H1 (cell line): ENCODE results near the gene TEX11. TPM values are rescaled to one million over a fixed set of nuclear protein-coding genes. Genes with fewer than 3 reads are reported as not detected.
A peak's percentile ranks its signal among the peaks of the same experiment; 100 is the strongest.

Experiments
- JUN ChIP-seq: IDR thresholded peaks from 2 replicates; pipeline ENCODE4 v1.6.1; 2011; ENCODE audit warnings: low read depth, mild to moderate bottlenecking, improper control_type of control experiment, low read length
- JUND ChIP-seq: IDR thresholded peaks from 2 replicates; pipeline ENCODE4 v1.6.1; 2011; ENCODE audit warnings: mild to moderate bottlenecking, improper control_type of control experiment, low read length
- KDM4A ChIP-seq: IDR thresholded peaks from one replicate; pipeline ENCODE4 v1.7.1; 2012; ENCODE audit warnings: low read depth, mild to moderate bottlenecking, moderate library complexity, low read length, inconsistent platforms; ENCODE audit not compliant: severe bottlenecking
- KDM5A ChIP-seq: fragments of 200-600 bp; IDR thresholded peaks from 2 replicates; pipeline ENCODE4 v1.7.1; 2012; ENCODE audit warnings: mild to moderate bottlenecking, low read length, inconsistent platforms, mixed read lengths
- MAFK ChIP-seq: IDR thresholded peaks from 2 replicates; pipeline ENCODE4 v1.6.1; 2012; ENCODE audit warnings: low read depth, mild to moderate bottlenecking, improper control_type of control experiment, low read length
- PHF8 ChIP-seq: fragments of 200-600 bp; sonication (generic); conservative IDR thresholded peaks from 2 replicates; pipeline ENCODE4 v1.7.1; 2012; ENCODE audit warnings: low read depth, mild to moderate bottlenecking, inconsistent platforms, low read length, moderate library complexity
- POU5F1 ChIP-seq: IDR thresholded peaks from 2 replicates; pipeline ENCODE4 v1.6.1; 2011; ENCODE audit warnings: low read depth, mild to moderate bottlenecking, low read length, moderate library complexity
- RAD21 ChIP-seq, 2 experiments: IDR thresholded peaks in 1 of 2; conservative IDR thresholded peaks in 1 of 2; 2 replicates each; pipeline ENCODE4 v1.6.1; 2011; ENCODE audit warnings: low read depth in 2 of 2, low read length in 2 of 2, improper control_type of control experiment in 1 of 2, inconsistent platforms in 1 of 2, mild to moderate bottlenecking in 1 of 2, moderate library complexity in 1 of 2
- RFX5 ChIP-seq: IDR thresholded peaks from 2 replicates; pipeline ENCODE4 v1.6.1; 2011; ENCODE audit warnings: low read depth, low read length, improper control_type of control experiment, borderline replicate concordance
- SP1 ChIP-seq: IDR thresholded peaks from 2 replicates; pipeline ENCODE4 v1.6.1; 2011; ENCODE audit warnings: low read depth, low read length
- TBP ChIP-seq: IDR thresholded peaks from 2 replicates; pipeline ENCODE4 v1.6.1; 2011; ENCODE audit warnings: low read depth, low read length, improper control_type of control experiment
- polyA plus RNA-seq, 7 experiments: library from polyadenylated mRNA; depleted of rRNA in 3 of 7; stranded (reverse) in 5 of 7; unstranded in 2 of 7; fragments of >200 nt in 5 of 7; fragments of 200-250 nt in 2 of 7; gene quantifications; 1 replicate in 5 of 7; 2 replicates in 1 of 7; 4 replicates in 1 of 7; pipeline versions ENCODE4 v1.2.1 to v1.2.3, GENCODE V29; 2011 to 2013; ENCODE audit warnings: missing spikeins in 2 of 7, mixed read lengths in 2 of 7
- total RNA-seq: library from RNA; stranded (reverse); fragmentation: NEBNext Ultra II Directional; extraction: Animal tissue kit (Norgen Biotek cat#: 25700); gene quantifications from 2 replicates; pipeline ENCODE4 v1.2.1, GENCODE V29; 2021
- TF ChIP-seq, protein P1 (sequence below): fragments of 300-600 bp; sonication (generic); IDR thresholded peaks from 2 replicates; pipeline ENCODE4 v1.7.1; 2012; ENCODE audit warnings: low read length, moderate library complexity, mild to moderate bottlenecking, inconsistent platforms; ENCODE audit not compliant: insufficient replicate concordance

TEX11 gene
- total and polyA plus RNA-seq, 2 of the 8 experiments (the other 6 are each of a cell fraction or from before 2014, with no cell fraction given), result 0.11 to 0.74 TPM

DNA sequence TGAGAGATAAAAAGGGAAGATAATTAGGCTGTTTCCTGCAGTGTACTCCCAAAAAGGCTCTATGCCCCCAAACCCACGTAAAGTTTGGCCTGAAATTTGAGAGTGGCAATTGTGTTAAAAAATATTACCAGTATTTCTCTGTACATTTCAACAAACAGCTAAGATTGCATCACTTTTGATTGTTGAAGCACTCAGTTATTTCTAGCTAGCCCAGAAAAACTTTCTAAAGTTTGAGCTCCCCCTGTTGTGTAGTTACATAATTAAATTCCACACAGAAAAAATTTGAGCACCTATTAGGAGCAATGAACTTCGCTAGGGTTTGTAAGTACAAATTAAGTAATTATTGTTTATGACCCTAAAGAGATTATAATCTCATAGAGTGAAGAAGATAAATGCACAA is 354.4 kb downstream of the TEX11 start (continued):
- TF ChIP-seq, protein P1, sequence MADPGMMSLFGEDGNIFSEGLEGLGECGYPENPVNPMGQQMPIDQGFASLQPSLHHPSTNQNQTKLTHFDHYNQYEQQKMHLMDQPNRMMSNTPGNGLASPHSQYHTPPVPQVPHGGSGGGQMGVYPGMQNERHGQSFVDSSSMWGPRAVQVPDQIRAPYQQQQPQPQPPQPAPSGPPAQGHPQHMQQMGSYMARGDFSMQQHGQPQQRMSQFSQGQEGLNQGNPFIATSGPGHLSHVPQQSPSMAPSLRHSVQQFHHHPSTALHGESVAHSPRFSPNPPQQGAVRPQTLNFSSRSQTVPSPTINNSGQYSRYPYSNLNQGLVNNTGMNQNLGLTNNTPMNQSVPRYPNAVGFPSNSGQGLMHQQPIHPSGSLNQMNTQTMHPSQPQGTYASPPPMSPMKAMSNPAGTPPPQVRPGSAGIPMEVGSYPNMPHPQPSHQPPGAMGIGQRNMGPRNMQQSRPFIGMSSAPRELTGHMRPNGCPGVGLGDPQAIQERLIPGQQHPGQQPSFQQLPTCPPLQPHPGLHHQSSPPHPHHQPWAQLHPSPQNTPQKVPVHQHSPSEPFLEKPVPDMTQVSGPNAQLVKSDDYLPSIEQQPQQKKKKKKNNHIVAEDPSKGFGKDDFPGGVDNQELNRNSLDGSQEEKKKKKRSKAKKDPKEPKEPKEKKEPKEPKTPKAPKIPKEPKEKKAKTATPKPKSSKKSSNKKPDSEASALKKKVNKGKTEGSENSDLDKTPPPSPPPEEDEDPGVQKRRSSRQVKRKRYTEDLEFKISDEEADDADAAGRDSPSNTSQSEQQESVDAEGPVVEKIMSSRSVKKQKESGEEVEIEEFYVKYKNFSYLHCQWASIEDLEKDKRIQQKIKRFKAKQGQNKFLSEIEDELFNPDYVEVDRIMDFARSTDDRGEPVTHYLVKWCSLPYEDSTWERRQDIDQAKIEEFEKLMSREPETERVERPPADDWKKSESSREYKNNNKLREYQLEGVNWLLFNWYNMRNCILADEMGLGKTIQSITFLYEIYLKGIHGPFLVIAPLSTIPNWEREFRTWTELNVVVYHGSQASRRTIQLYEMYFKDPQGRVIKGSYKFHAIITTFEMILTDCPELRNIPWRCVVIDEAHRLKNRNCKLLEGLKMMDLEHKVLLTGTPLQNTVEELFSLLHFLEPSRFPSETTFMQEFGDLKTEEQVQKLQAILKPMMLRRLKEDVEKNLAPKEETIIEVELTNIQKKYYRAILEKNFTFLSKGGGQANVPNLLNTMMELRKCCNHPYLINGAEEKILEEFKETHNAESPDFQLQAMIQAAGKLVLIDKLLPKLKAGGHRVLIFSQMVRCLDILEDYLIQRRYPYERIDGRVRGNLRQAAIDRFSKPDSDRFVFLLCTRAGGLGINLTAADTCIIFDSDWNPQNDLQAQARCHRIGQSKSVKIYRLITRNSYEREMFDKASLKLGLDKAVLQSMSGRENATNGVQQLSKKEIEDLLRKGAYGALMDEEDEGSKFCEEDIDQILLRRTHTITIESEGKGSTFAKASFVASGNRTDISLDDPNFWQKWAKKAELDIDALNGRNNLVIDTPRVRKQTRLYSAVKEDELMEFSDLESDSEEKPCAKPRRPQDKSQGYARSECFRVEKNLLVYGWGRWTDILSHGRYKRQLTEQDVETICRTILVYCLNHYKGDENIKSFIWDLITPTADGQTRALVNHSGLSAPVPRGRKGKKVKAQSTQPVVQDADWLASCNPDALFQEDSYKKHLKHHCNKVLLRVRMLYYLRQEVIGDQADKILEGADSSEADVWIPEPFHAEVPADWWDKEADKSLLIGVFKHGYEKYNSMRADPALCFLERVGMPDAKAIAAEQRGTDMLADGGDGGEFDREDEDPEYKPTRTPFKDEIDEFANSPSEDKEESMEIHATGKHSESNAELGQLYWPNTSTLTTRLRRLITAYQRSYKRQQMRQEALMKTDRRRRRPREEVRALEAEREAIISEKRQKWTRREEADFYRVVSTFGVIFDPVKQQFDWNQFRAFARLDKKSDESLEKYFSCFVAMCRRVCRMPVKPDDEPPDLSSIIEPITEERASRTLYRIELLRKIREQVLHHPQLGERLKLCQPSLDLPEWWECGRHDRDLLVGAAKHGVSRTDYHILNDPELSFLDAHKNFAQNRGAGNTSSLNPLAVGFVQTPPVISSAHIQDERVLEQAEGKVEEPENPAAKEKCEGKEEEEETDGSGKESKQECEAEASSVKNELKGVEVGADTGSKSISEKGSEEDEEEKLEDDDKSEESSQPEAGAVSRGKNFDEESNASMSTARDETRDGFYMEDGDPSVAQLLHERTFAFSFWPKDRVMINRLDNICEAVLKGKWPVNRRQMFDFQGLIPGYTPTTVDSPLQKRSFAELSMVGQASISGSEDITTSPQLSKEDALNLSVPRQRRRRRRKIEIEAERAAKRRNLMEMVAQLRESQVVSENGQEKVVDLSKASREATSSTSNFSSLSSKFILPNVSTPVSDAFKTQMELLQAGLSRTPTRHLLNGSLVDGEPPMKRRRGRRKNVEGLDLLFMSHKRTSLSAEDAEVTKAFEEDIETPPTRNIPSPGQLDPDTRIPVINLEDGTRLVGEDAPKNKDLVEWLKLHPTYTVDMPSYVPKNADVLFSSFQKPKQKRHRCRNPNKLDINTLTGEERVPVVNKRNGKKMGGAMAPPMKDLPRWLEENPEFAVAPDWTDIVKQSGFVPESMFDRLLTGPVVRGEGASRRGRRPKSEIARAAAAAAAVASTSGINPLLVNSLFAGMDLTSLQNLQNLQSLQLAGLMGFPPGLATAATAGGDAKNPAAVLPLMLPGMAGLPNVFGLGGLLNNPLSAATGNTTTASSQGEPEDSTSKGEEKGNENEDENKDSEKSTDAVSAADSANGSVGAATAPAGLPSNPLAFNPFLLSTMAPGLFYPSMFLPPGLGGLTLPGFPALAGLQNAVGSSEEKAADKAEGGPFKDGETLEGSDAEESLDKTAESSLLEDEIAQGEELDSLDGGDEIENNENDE, result no peak
- TF ChIP-seq TBP, result no peak
- no peak for TF ChIP-seq JUN
- TF ChIP-seq SP1, result no peak
- TF ChIP-seq MAFK, result no peak
- TF ChIP-seq KDM5A, result no peak
- TF ChIP-seq RAD21 (IDR thresholded peaks at IDR 0.05 in 1 of 2, conservative IDR thresholded peaks at IDR 0.05 in 1 of 2; ENCODE audit: low read depth in 2 of 2, low read length in 2 of 2), result 0 out of 4 replicates have a peak, but pooled peaks of 1 of the 2 experiments have one; percentile 12
- no peak for TF ChIP-seq KDM4A
- no peak for TF ChIP-seq PHF8
- TF ChIP-seq JUND, result no peak
- TF ChIP-seq RFX5, result no peak
- TF ChIP-seq POU5F1, result no peak
